OCI-LY3 (cell line): ENCODE measurements around the gene CRB1.

Experiments
- EZH2phosphoT487 ChIP-seq: fragments of 200-600 bp; shearing (Covaris generic); IDR thresholded peaks from 2 replicates; pipeline ENCODE4 v1.6.1; 2018; ENCODE audit warnings: antibody characterized with exemption, mixed run types, low read depth
- TF ChIP-seq, protein P1 (sequence below): fragments of 200-600, 300-600 bp; sonication (generic); IDR thresholded peaks from 2 replicates; pipeline ENCODE4 v1.5.1; 2014; ENCODE audit warnings: antibody characterized with exemption, low read length, low read depth

- TF ChIP-seq, protein P1, sequence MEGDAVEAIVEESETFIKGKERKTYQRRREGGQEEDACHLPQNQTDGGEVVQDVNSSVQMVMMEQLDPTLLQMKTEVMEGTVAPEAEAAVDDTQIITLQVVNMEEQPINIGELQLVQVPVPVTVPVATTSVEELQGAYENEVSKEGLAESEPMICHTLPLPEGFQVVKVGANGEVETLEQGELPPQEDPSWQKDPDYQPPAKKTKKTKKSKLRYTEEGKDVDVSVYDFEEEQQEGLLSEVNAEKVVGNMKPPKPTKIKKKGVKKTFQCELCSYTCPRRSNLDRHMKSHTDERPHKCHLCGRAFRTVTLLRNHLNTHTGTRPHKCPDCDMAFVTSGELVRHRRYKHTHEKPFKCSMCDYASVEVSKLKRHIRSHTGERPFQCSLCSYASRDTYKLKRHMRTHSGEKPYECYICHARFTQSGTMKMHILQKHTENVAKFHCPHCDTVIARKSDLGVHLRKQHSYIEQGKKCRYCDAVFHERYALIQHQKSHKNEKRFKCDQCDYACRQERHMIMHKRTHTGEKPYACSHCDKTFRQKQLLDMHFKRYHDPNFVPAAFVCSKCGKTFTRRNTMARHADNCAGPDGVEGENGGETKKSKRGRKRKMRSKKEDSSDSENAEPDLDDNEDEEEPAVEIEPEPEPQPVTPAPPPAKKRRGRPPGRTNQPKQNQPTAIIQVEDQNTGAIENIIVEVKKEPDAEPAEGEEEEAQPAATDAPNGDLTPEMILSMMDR = no peak
- TF ChIP-seq EZH2phosphoT487 = no peak
Measured at GRCh38 chr1:197424380-197424779, 156.3 kb downstream of the CRB1 start.
